IMR-90 (cell line): ENCODE results near the gene ASB1. TPM values are rescaled to one million over a fixed set of nuclear protein-coding genes. Genes with fewer than 3 reads are reported as not detected.

Source experiments
- ATAC-seq: fragments of 200-7000 bp; cut with Tn5 transposase; 2 replicates; pipeline ENCODE4 v1.9.1; 2020; ENCODE audit warnings: low read depth, mild to moderate bottlenecking, moderate library complexity
- BruUV-seq: library from RNA; stranded (reverse); fragments of 400-500 nt; replicated peaks from 2 replicates; lab custom pipeline; 2021; lab: Mats Ljungman, UMichigan
- CTCF ChIA-PET: fragments of 300-600 bp; formaldehyde crosslinking; extraction: SDS; loops from one replicate; lab custom pipeline; 2021; ENCODE audit warnings: antibody characterized with exemption; lab: Yijun Ruan, JAX
- POLR2A ChIA-PET: fragments of 300-600 bp; sonication (Branson Sonifier 250); formaldehyde crosslinking; loops from one replicate; lab custom pipeline; 2022; ENCODE audit warnings: antibody characterized with exemption; ENCODE audit not compliant: unreplicated experiment; lab: Charles Lee
- DNase-seq: peaks from one replicate; pipeline ENCODE4 v3.0.0; 2013
- H2AFZ ChIP-seq: replicated peaks from 2 replicates; pipeline ENCODE3; 2013; ENCODE audit warnings: low read length, mild to moderate bottlenecking; ENCODE audit not compliant: poor library complexity
- H2AK5ac ChIP-seq: 2 replicates; pipeline ENCODE4 v1.6.1; 2013; ENCODE audit warnings: low read depth, low read length, inconsistent platforms
- H2AK9ac ChIP-seq: replicated peaks from 2 replicates; pipeline ENCODE3; 2013; ENCODE audit warnings: mild to moderate bottlenecking, low read depth, low read length, moderate library complexity; ENCODE audit not compliant: poor library complexity
- H2BK120ac ChIP-seq: 2 replicates; pipeline ENCODE4 v1.6.1; 2013; ENCODE audit warnings: low read depth, low read length, inconsistent platforms
- H2BK15ac ChIP-seq: 3 replicates; pipeline ENCODE4 v1.6.1; 2013; ENCODE audit warnings: low read depth, low read length, inconsistent platforms
- H2BK20ac ChIP-seq: 2 replicates; pipeline ENCODE4 v1.6.1; 2013; ENCODE audit warnings: low read depth, mild to moderate bottlenecking, inconsistent platforms, low read length, moderate library complexity
- H2BK5ac ChIP-seq: 2 replicates; pipeline ENCODE4 v1.6.1; 2013; ENCODE audit warnings: mild to moderate bottlenecking, low read depth, low read length, inconsistent platforms; ENCODE audit not compliant: poor library complexity, severe bottlenecking
- H3K14ac ChIP-seq: replicated peaks from 2 replicates; pipeline ENCODE4 v1.6.1; 2013; ENCODE audit warnings: low read depth, low read length, inconsistent platforms
- H3K18ac ChIP-seq: 2 replicates; pipeline ENCODE4 v1.6.1; 2013; ENCODE audit warnings: low read depth, low read length, control low read depth
- H3K23ac ChIP-seq: 2 replicates; pipeline ENCODE4 v1.6.1; 2013; ENCODE audit warnings: low read depth, low read length, inconsistent platforms
- H3K27ac ChIP-seq: 2 replicates; pipeline ENCODE4 v1.5.1; 2013; ENCODE audit warnings: mild to moderate bottlenecking, control low read depth, low read length; ENCODE audit not compliant: insufficient read depth
- H3K27me3 ChIP-seq: 2 replicates; pipeline ENCODE4 v1.6.1; 2013; ENCODE audit warnings: low read length; ENCODE audit not compliant: control insufficient read depth, insufficient read depth
- H3K36me3 ChIP-seq: 2 replicates; pipeline ENCODE4 v1.6.1; 2013; ENCODE audit warnings: low read length, mixed read lengths; ENCODE audit not compliant: control insufficient read depth, insufficient read depth
- H3K4ac ChIP-seq: 2 replicates; pipeline ENCODE4 v1.6.1; 2013; ENCODE audit warnings: low read depth, low read length, inconsistent platforms
- H3K4me1 ChIP-seq: 2 replicates; pipeline ENCODE4 v1.6.1; 2013; ENCODE audit warnings: low read length, mixed read lengths; ENCODE audit not compliant: control insufficient read depth, insufficient read depth
- H3K4me2 ChIP-seq: 2 replicates; pipeline ENCODE4 v1.6.1; 2013; ENCODE audit warnings: low read depth, mild to moderate bottlenecking, control low read depth, low read length, moderate library complexity
- H3K4me3 ChIP-seq: 2 replicates; pipeline ENCODE4 v1.5.1; 2013; ENCODE audit warnings: low read depth, mild to moderate bottlenecking, control low read depth, low read length, moderate library complexity; ENCODE audit not compliant: insufficient read depth
- H3K56ac ChIP-seq: 2 replicates; pipeline ENCODE4 v1.6.1; 2013; ENCODE audit warnings: low read length, inconsistent platforms; ENCODE audit not compliant: insufficient read depth; ENCODE audit errors: extremely low read depth
- H3K79me1 ChIP-seq, 2 experiments: 2 replicates each; pipeline ENCODE4 v1.6.1; 2013; ENCODE audit warnings: low read length in 2 of 2, inconsistent platforms in 1 of 2, low read depth in 1 of 2
- H3K9ac ChIP-seq: 2 replicates; pipeline ENCODE4 v1.6.1; 2013; ENCODE audit warnings: low read depth, low read length, control low read depth
- H3K9me1 ChIP-seq: 2 replicates; pipeline ENCODE4 v1.6.1; 2013; ENCODE audit warnings: low read length, inconsistent platforms; ENCODE audit not compliant: insufficient read depth
- H3K9me3 ChIP-seq: 2 replicates; pipeline ENCODE4 v1.6.1; 2013; ENCODE audit warnings: low read length; ENCODE audit not compliant: control insufficient read depth, insufficient read depth
- H4K20me1 ChIP-seq: 2 replicates; pipeline ENCODE4 v1.6.1; 2013; ENCODE audit warnings: low read length, inconsistent platforms; ENCODE audit not compliant: insufficient read depth
- H4K5ac ChIP-seq: 2 replicates; pipeline ENCODE4 v1.6.1; 2013; ENCODE audit warnings: mild to moderate bottlenecking, low read depth, low read length, control low read depth
- H4K8ac ChIP-seq, 2 experiments: 2 replicates each; pipeline ENCODE4 v1.6.1; 2013; ENCODE audit warnings: low read depth in 2 of 2, low read length in 2 of 2, control low read depth in 1 of 2, inconsistent platforms in 1 of 2
- H4K91ac ChIP-seq: 2 replicates; pipeline ENCODE4 v1.6.1; 2013; ENCODE audit warnings: low read depth, low read length, inconsistent platforms; ENCODE audit not compliant: insufficient read depth
- BHLHE40 ChIP-seq: fragments of 150-350 bp; IDR thresholded peaks from 2 replicates; pipeline ENCODE4 v1.6.1; 2016; ENCODE audit warnings: mild to moderate bottlenecking, low read depth, low read length
- ELK1 ChIP-seq: fragments of 150-350 bp; IDR thresholded peaks from 2 replicates; pipeline ENCODE4 v1.6.1; 2016; ENCODE audit warnings: low read depth, mild to moderate bottlenecking, low read length, moderate library complexity, borderline replicate concordance
- FOS ChIP-seq: fragments of 150-350 bp; IDR thresholded peaks from 2 replicates; pipeline ENCODE4 v1.6.1; 2016; ENCODE audit warnings: low read depth, low read length
- MAZ ChIP-seq: IDR thresholded peaks from 2 replicates; pipeline ENCODE4 v1.6.1; 2012; ENCODE audit warnings: low read depth, mild to moderate bottlenecking, low read length, improper control_type of control experiment, moderate library complexity, borderline replicate concordance
- RFX5 ChIP-seq: IDR thresholded peaks from 2 replicates; pipeline ENCODE4 v1.8.0; 2012; ENCODE audit warnings: low read depth, mild to moderate bottlenecking, low read length, moderate library complexity
- USF2 ChIP-seq: fragments of 150-350 bp; IDR thresholded peaks from 2 replicates; pipeline ENCODE4 v1.6.1; 2017; ENCODE audit warnings: mild to moderate bottlenecking, antibody characterized with exemption, low read length, low read depth
- dilution Hi-C: fragments of 300-500 bp; cut with HindIII; formaldehyde crosslinking; loops from one replicate; pipeline ENCODE4 v1.14.3; 2018; ENCODE audit warnings: low sequenced_read_pairs; ENCODE audit not compliant: unreplicated experiment
- in situ Hi-C: fragments of 300-500 bp; cut with MboI; formaldehyde crosslinking; loops from 3 replicates; pipeline ENCODE4 v1.14.3; 2019; ENCODE audit warnings: low sequenced_read_pairs, inconsistent platforms, mixed read lengths
- intact Hi-C: fragments of 100-400 bp; cut with micrococcal nuclease; formaldehyde crosslinking; loops from 2 replicates; pipeline ENCODE4 v1.10.0; 2022
- polyA plus RNA-seq, 3 experiments: library from polyadenylated mRNA; depleted of rRNA; stranded (reverse); fragments of >200 nt; gene quantifications; 2 replicates each; pipeline ENCODE4 v1.2.3, GENCODE V29; 2012; ENCODE audit warnings: low replicate concordance in 1 of 3
- total RNA-seq: library from RNA; depleted of rRNA; stranded (reverse); fragments of >200 nt; gene quantifications from 2 replicates; pipeline ENCODE4 v1.2.3, GENCODE V29; 2012

ASB1 gene
- total and polyA plus RNA-seq, 2 of the 4 experiments (the other 2 are of a cell fraction) = 23.5 to 37.3 TPM

- Histone ChIP-seq H3K14ac (no peak overlapping the region), H4K8ac (no peak overlapping the region), H2AK9ac (no peak overlapping the region), H2AK5ac (no peak overlapping the region), H3K27me3 (peaks cover 4% of the 10 kb centered on the region; the same call in 1 of the 2 replicates), H4K5ac (no peak overlapping the region), H3K9me3 (no peaks in the 10 kb centered on the region), H3K18ac (no peak overlapping the region), H3K27ac (no peak overlapping the region), H3K9me1 (peaks cover 21% of the 10 kb centered on the region), H3K9ac (no peak overlapping the region), H2BK5ac (no peak overlapping the region), H3K79me1 (peaks cover 0 to 6% of the 10 kb centered on the region in 2 experiments; a peak in 1 of 4 replicates), H2BK120ac (no peak overlapping the region), H3K4ac (no peak overlapping the region), H2BK20ac (no peak overlapping the region), H4K91ac (no peak overlapping the region), H4K20me1 (no peaks in the 10 kb centered on the region), H3K36me3 (no peaks in the 10 kb centered on the region), H3K4me3 (no peak overlapping the region), H2BK15ac (no peak overlapping the region), H3K56ac (no peak overlapping the region), H3K4me1 (no peaks in the 10 kb centered on the region), H3K23ac (no peak overlapping the region), H3K4me2 (no peak overlapping the region), H2AFZ (no peak overlapping the region)
- TF ChIP-seq RFX5 = no peak
- TF ChIP-seq USF2 = no peak
- TF ChIP-seq ELK1 = no peak
- no peak for TF ChIP-seq MAZ
- TF ChIP-seq FOS = no peak
- TF ChIP-seq BHLHE40 = no peak
- no peak for DNase-seq
- dilution Hi-C loops (no loop called here), in situ Hi-C loops (no loop called here), intact Hi-C loops (no loop called here)
- no TSS peak for BruUV-seq
- no peak for ATAC-seq
- POLR2A ChIA-PET = no interaction called here
- CTCF ChIA-PET = no interaction called here
These were observed 63.2 kb downstream of the ASB1 start for GRCh38 chr2:238489896-238490295.
